ENCODE measurements around the gene C19orf47.

C19orf47 gene

GRCh38 chr19:40365010-40365409 is 16.8 kb upstream of the C19orf47 start:
- TF ChIP-seq CTCF (IDR thresholded peaks at IDR 0.05; ENCODE audit: low read depth, low read length) (no peak), EZH2phosphoT487 (IDR thresholded peaks at IDR 0.05; ENCODE audit: low read depth) (no peak)
- Histone ChIP-seq H2AFZ (ENCODE audit: low read depth, low read length) (no peak overlapping the region), H3K36me3 (replicated peaks; ENCODE audit: low read depth, low read length) (no peaks in the 10 kb centered on the region), H3K4me2 (ENCODE audit: low read length) (no peak overlapping the region), H4K20me1 (ENCODE audit: insufficient read depth, low read length) (peaks cover 5% of the 10 kb centered on the region), H3K79me2 (ENCODE audit: low read length) (no peaks in the 10 kb centered on the region), H3K9me3 (ENCODE audit: insufficient read depth, low read length) (no peaks in the 10 kb centered on the region), H3K9ac (ENCODE audit: low read length) (no peak overlapping the region), H3K27me3 (ENCODE audit: low read depth, low read length) (peaks cover 25% of the 10 kb centered on the region), H3K27ac (ENCODE audit: low read length) (no peak overlapping the region), H3K4me1 (ENCODE audit: low read length) (no peaks in the 10 kb centered on the region), H3K4me3 (ENCODE audit: low read length) (no peak overlapping the region)

DNA sequence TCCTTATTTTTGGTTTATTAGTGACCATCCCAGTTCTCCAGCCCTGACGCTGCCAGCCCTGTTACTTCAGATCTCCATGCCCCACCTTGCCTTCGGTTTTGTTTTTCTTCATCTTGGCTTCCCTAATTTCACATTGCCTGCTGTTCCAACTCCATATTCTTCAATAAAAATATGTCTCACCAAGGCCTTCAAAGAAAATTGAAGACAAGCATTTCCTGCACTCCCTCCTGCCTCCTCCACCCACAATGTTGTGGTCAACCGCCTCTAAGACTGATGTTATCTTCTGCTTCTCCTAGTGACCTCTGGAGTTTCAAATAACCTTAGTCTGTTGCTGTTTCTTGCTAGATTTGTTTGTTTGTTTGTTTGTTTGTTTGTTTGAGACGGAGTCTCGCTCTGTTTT is 14.9 kb upstream of the C19orf47 start:
- H3K36me3 ChIP-seq (replicated peaks; ENCODE audit: low read depth, low read length) = no peaks in the 10 kb centered on the region
- no peak overlapping the region for H3K4me3 ChIP-seq (ENCODE audit: low read length)
- H2AFZ ChIP-seq (ENCODE audit: low read depth, low read length) = no peak overlapping the region
- TF ChIP-seq CTCF (IDR thresholded peaks at IDR 0.05; ENCODE audit: low read depth, low read length) = no peak
- no peak for TF ChIP-seq EZH2phosphoT487 (IDR thresholded peaks at IDR 0.05; ENCODE audit: low read depth)
- H3K27me3 ChIP-seq (ENCODE audit: low read depth, low read length) = peaks cover 36% of the 10 kb centered on the region
- peaks cover 17% of the 10 kb centered on the region for H3K4me1 ChIP-seq (ENCODE audit: low read length)
- H3K79me2 ChIP-seq (ENCODE audit: low read length) = no peaks in the 10 kb centered on the region
- H3K9me3 ChIP-seq (ENCODE audit: insufficient read depth, low read length) = no peaks in the 10 kb centered on the region
- peaks cover 14% of the 10 kb centered on the region for H4K20me1 ChIP-seq (ENCODE audit: insufficient read depth, low read length)
- no peak overlapping the region for H3K4me2 ChIP-seq (ENCODE audit: low read length)
- H3K9ac ChIP-seq (ENCODE audit: low read length) = no peak overlapping the region
- no peak overlapping the region for H3K27ac ChIP-seq (ENCODE audit: low read length)

DNA sequence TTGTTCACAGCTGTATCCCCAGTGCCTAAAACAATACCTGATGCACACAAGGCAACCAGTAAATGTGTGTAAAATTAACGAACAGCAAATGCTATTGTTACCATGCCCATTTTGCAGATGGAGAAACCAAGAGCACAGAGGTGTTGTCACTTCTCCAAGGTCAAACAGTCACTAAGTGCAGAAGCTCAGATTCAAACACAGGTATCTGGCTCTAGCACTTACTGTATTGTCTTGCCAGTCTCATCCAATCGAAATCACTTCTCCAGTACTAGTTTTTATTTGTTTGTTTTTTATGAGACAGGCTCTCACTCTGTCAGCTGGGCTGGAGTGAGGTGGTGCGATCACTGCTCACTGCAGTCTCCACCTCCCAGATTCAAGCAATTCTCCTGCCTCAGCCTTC is 14.0 kb upstream of the C19orf47 start:
- TF ChIP-seq CTCF (IDR thresholded peaks at IDR 0.05; ENCODE audit: low read depth, low read length) (no peak), EZH2phosphoT487 (IDR thresholded peaks at IDR 0.05; ENCODE audit: low read depth) (no peak)
- H3K4me1 ChIP-seq (ENCODE audit: low read length) = peaks cover 22% of the 10 kb centered on the region
- H3K4me3 ChIP-seq (ENCODE audit: low read length) = no peak overlapping the region
- no peak overlapping the region for H3K27ac ChIP-seq (ENCODE audit: low read length)
- no peak overlapping the region for H3K4me2 ChIP-seq (ENCODE audit: low read length)
- H3K36me3 ChIP-seq (replicated peaks; ENCODE audit: low read depth, low read length) = no peaks in the 10 kb centered on the region
- no peaks in the 10 kb centered on the region for H3K9me3 ChIP-seq (ENCODE audit: insufficient read depth, low read length)
- H4K20me1 ChIP-seq (ENCODE audit: insufficient read depth, low read length) = peaks cover 23% of the 10 kb centered on the region
- peaks cover 45% of the 10 kb centered on the region for H3K27me3 ChIP-seq (ENCODE audit: low read depth, low read length)
- H3K9ac ChIP-seq (ENCODE audit: low read length) = no peak overlapping the region
- no peaks in the 10 kb centered on the region for H3K79me2 ChIP-seq (ENCODE audit: low read length)
- H2AFZ ChIP-seq (ENCODE audit: low read depth, low read length) = no peak overlapping the region

GRCh38 chr19:40360708-40361241 is 12.6 kb upstream of the C19orf47 start:
- Histone ChIP-seq H3K4me3 (ENCODE audit: low read length) (no peak overlapping the region), H3K9ac (ENCODE audit: low read length) (no peak overlapping the region), H3K79me2 (ENCODE audit: low read length) (no peaks in the 10 kb centered on the region), H4K20me1 (ENCODE audit: insufficient read depth, low read length) (peaks cover 36% of the 10 kb centered on the region), H3K4me1 (ENCODE audit: low read length) (peaks cover 36% of the 10 kb centered on the region), H2AFZ (ENCODE audit: low read depth, low read length) (no peak overlapping the region), H3K9me3 (ENCODE audit: insufficient read depth, low read length) (no peaks in the 10 kb centered on the region), H3K27ac (ENCODE audit: low read length) (no peak overlapping the region), H3K27me3 (ENCODE audit: low read depth, low read length) (peaks cover 55% of the 10 kb centered on the region), H3K36me3 (replicated peaks; ENCODE audit: low read depth, low read length) (no peaks in the 10 kb centered on the region), H3K4me2 (ENCODE audit: low read length) (no peak overlapping the region)
- TF ChIP-seq CTCF (IDR thresholded peaks at IDR 0.05; ENCODE audit: low read depth, low read length) (no peak), EZH2phosphoT487 (IDR thresholded peaks at IDR 0.05; ENCODE audit: low read depth) (no peak)
